Activated naive CD4-positive, alpha-beta T cell treated with Interleukin-2 at 50 U/mL for 16 hours (primary cell): ENCODE measurements around the gene EIF2AK3.

Experiments used
- DNase-seq: peaks from one replicate; pipeline ENCODE4 v3.0.0-alpha.2; 2020

EIF2AK3 gene

GRCh38 chr2:88537640-88538039 is 89.6 kb downstream of the EIF2AK3 start:
- no peak for DNase-seq

GRCh38 chr2:88530081-88530480 is 97.2 kb downstream of the EIF2AK3 start:
- no peak for DNase-seq

- DNase-seq, result no peak
Observed at GRCh38 chr2:88521445-88522073, 105.7 kb downstream of the EIF2AK3 start.

- no peak for DNase-seq
Observed at GRCh38 chr2:88517759-88518201, 109.5 kb downstream of the EIF2AK3 start.
